K562 (cell line): ENCODE measurements around the gene VWF. TPM values are rescaled to one million over a fixed set of nuclear protein-coding genes. Genes with fewer than 3 reads are reported as not detected.

Source experiments
- ATAC-seq: fragments of 200-7000 bp; cut with Tn5 transposase; 3 replicates; pipeline ENCODE4 v1.9.1; 2020; ENCODE audit warnings: moderate library complexity
- BruUV-seq: library from RNA; stranded (reverse); fragments of 400-500 nt; replicated peaks from 2 replicates; lab custom pipeline; 2021; lab: Mats Ljungman, UMichigan
- CTCF ChIA-PET: fragments of 300-600 bp; formaldehyde crosslinking; extraction: SDS; loops from one replicate; lab custom pipeline; 2021; ENCODE audit warnings: low intra/inter-chr PET ratio; lab: Yijun Ruan, JAX
- POLR2A ChIA-PET: fragments of 300-600, 350-650 bp; sonication (Branson Sonifier 250); formaldehyde crosslinking; extraction: SDS; loops from one replicate; lab custom pipeline; 2021; ENCODE audit warnings: antibody characterized with exemption, inconsistent platforms; lab: Yijun Ruan, JAX
- DNase-seq, 4 experiments: peaks; one replicate each; pipeline versions ENCODE4 v3.0.0 to v3.0.0-alpha.2; 2011 to 2018; ENCODE audit warnings: low spot score in 3 of 4, mixed read lengths in 3 of 4; ENCODE audit errors: extremely low read depth in 1 of 4
- FAIRE-seq: peaks from 2 replicates; lab custom pipeline; 2011; peaks lifted over from hg19 to GRCh38; lab: Jason Lieb, UNC
- H2AFZ ChIP-seq: 2 replicates; pipeline ENCODE4 v1.6.0; 2011; ENCODE audit warnings: low read depth, low read length, control low read depth, inconsistent platforms
- H3K27ac ChIP-seq: fragments of 200-600 bp; 3 replicates; pipeline ENCODE4 v1.8.0; 2011; ENCODE audit warnings: low read depth, mild to moderate bottlenecking, control low read depth, inconsistent platforms, low read length, moderate library complexity, mixed read lengths; ENCODE audit errors: extremely low read depth
- H3K27me3 ChIP-seq, 2 experiments: fragments of 300-600 bp in 1 of 2; 2 replicates in 1 of 2; 3 replicates in 1 of 2; pipeline versions ENCODE4 v1.6.0 to v1.8.0; 2011; ENCODE audit warnings: inconsistent platforms in 2 of 2, low read length in 2 of 2, mild to moderate bottlenecking in 1 of 2, mixed read lengths in 1 of 2, moderate library complexity in 1 of 2; ENCODE audit not compliant: control insufficient read depth in 2 of 2, insufficient read depth in 2 of 2
- H3K36me3 ChIP-seq: fragments of 300-600 bp; 3 replicates; pipeline ENCODE4 v1.8.0; 2011; ENCODE audit warnings: mild to moderate bottlenecking, low read length, inconsistent platforms; ENCODE audit not compliant: control insufficient read depth, insufficient read depth
- H3K4me1 ChIP-seq, 2 experiments: fragments of 200-600 bp in 1 of 2; replicated peaks in 1 of 2; 2 replicates in 1 of 2; 3 replicates in 1 of 2; pipeline versions ENCODE4 v1.5.1 to v1.8.0; 2011; ENCODE audit warnings: inconsistent platforms in 2 of 2, low read length in 2 of 2, mild to moderate bottlenecking in 1 of 2, mixed read lengths in 1 of 2, moderate library complexity in 1 of 2; ENCODE audit not compliant: control insufficient read depth in 2 of 2, insufficient read depth in 2 of 2
- H3K4me2 ChIP-seq: 2 replicates; pipeline ENCODE4 v1.6.1; 2011; ENCODE audit warnings: low read length, control low read depth, inconsistent platforms, mixed read lengths; ENCODE audit not compliant: insufficient read depth
- H3K4me3 ChIP-seq: fragments of 200-600 bp; sonication (generic), shearing (Covaris generic); 2 replicates; pipeline ENCODE4 v1.5.1; 2016; ENCODE audit warnings: control low read depth, inconsistent platforms
- H3K79me2 ChIP-seq: fragments of 200-600 bp; 3 replicates; pipeline ENCODE4 v1.8.0; 2011; ENCODE audit warnings: low read length, inconsistent platforms; ENCODE audit not compliant: control insufficient read depth, insufficient read depth
- H3K9ac ChIP-seq, 2 experiments: 2 replicates each; pipeline versions ENCODE4 v1.6.0 to v1.6.1; 2011; ENCODE audit warnings: low read depth in 2 of 2, low read length in 2 of 2, control low read depth in 1 of 2, inconsistent platforms in 1 of 2, mild to moderate bottlenecking in 1 of 2, mixed read lengths in 1 of 2; ENCODE audit not compliant: insufficient read depth in 1 of 2
- H3K9me1 ChIP-seq: one replicate; pipeline ENCODE4 v1.6.0; 2011; ENCODE audit warnings: inconsistent platforms, mild to moderate bottlenecking, low read length, moderate library complexity; ENCODE audit not compliant: control insufficient read depth, insufficient read depth
- H3K9me3 ChIP-seq: replicated peaks from 2 replicates; pipeline ENCODE4 v1.5.1; 2011; ENCODE audit warnings: low read depth, low read length, inconsistent platforms; ENCODE audit not compliant: control insufficient read depth, insufficient read depth
- H4K20me1 ChIP-seq: replicated peaks from 2 replicates; pipeline ENCODE4 v1.6.1; 2011; ENCODE audit warnings: low read length, inconsistent platforms, mixed read lengths; ENCODE audit not compliant: control insufficient read depth, insufficient read depth
- CHCHD3 ChIP-seq: fragments of 250-450 bp; sonication (Bioruptor Pico); IDR thresholded peaks from 2 replicates; pipeline ENCODE4 v2.1.2; 2022; ENCODE audit warnings: mild to moderate bottlenecking
- GABPB2 ChIP-seq: fragments of 250-450 bp; sonication (Bioruptor Pico); conservative IDR thresholded peaks from 2 replicates; pipeline ENCODE4 v1.5.1; 2021; ENCODE audit warnings: mild to moderate bottlenecking
- MTA3 ChIP-seq: fragments of 450-650 bp; formaldehyde crosslinking; IDR thresholded peaks from 2 replicates; pipeline ENCODE4 v1.6.1; 2017; ENCODE audit warnings: mild to moderate bottlenecking, borderline replicate concordance
- PCBP1 ChIP-seq: fragments of 200-400 bp; formaldehyde crosslinking; IDR thresholded peaks from 2 replicates; pipeline ENCODE4 v1.6.1; 2018; ENCODE audit warnings: mild to moderate bottlenecking, low read depth, low read length; ENCODE audit not compliant: poor library complexity, severe bottlenecking
- PTTG1 ChIP-seq: fragments of 450-650 bp; IDR thresholded peaks from 2 replicates; pipeline ENCODE4 v1.6.1; 2016; ENCODE audit warnings: low read depth, mild to moderate bottlenecking, missing genetic modification characterization, missing compliant biosample characterization
- RBM17 ChIP-seq: fragments of 200-400 bp; formaldehyde crosslinking; IDR thresholded peaks from 2 replicates; pipeline ENCODE4 v1.6.1; 2017; ENCODE audit warnings: low read depth, mild to moderate bottlenecking, low read length, borderline replicate concordance
- TFE3 ChIP-seq: fragments of 450-650 bp; formaldehyde crosslinking; IDR thresholded peaks from 2 replicates; pipeline ENCODE4 v1.4.0; 2020; ENCODE audit warnings: mild to moderate bottlenecking, mixed read lengths
- ZBTB33 ChIP-seq: sonication (generic); formaldehyde crosslinking; IDR thresholded peaks from 2 replicates; pipeline ENCODE4 v1.8.1; 2023; ENCODE audit warnings: mild to moderate bottlenecking, missing genetic modification reagents
- ZBTB7A ChIP-seq: IDR thresholded peaks from 2 replicates; pipeline ENCODE4 v1.6.1; 2011; ENCODE audit warnings: low read depth, mild to moderate bottlenecking, low read length, moderate library complexity, borderline replicate concordance; ENCODE audit not compliant: control insufficient read depth
- WGBS: fragments of 100-300 bp; shearing (Covaris generic); methylation state at CpG from one replicate; pipeline ENCODE4 v1.1.6; 2016; ENCODE audit warnings: low coverage, mixed read lengths; ENCODE audit not compliant: insufficient coverage; ENCODE audit errors: missing lambda C conversion rate; 5-methylcytosine and 5-hydroxymethylcytosine counted together
- in situ Hi-C: fragments of 300-500 bp; cut with MboI; formaldehyde crosslinking; loops from 4 replicates; pipeline ENCODE4 v1.15.0; 2018; ENCODE audit warnings: inconsistent platforms, mixed read lengths
- intact Hi-C: fragments of 100-400 bp; cut with micrococcal nuclease; formaldehyde crosslinking; loops from 2 replicates; pipeline ENCODE4 v1.14.2; 2022
- polyA plus RNA-seq, 8 experiments: library from polyadenylated mRNA; depleted of rRNA in 4 of 8; stranded (reverse) in 5 of 8; unstranded in 3 of 8; fragments of >200 nt; fragmentation: Nextera tagmentation in 2 of 8; fragmentation: Illumina TruSeq in 1 of 8; extraction: Ambion mirVana in 2 of 8; extraction: Trizol in 1 of 8; gene quantifications; 2 replicates each; pipeline versions ENCODE4 v1.2.1 to v1.2.3, GENCODE V29; 2011 to 2014; ENCODE audit warnings: inconsistent platforms in 1 of 8, missing spikeins in 1 of 8
- total RNA-seq, 7 experiments: library from RNA; depleted of rRNA in 6 of 7; stranded (reverse); fragments of >200 nt in 6 of 7; fragmentation: Illumina TruSeq in 2 of 7; extraction: Trizol in 2 of 7; gene quantifications; 2 replicates each; pipeline versions ENCODE4 v1.2.1 to v1.2.3, GENCODE V29; 2011 to 2021; ENCODE audit warnings: low replicate concordance in 1 of 7

VWF gene
- total and polyA plus RNA-seq, 9 of the 15 experiments (the other 6 are each of a cell fraction or from before 2014, with no cell fraction given): 0.53 TPM; not detected in 8

GRCh38 chr12:6158255-6158654 lies 33.8 kb upstream of the VWF start:
- ChIA-PET POLR2A (no interaction called here), CTCF (no interaction called here)
- Histone ChIP-seq H3K4me3 (no peak overlapping the region), H3K4me2 (no peak overlapping the region), H3K9me1 (no peaks in the 10 kb centered on the region), H3K9me3 (no peaks in the 10 kb centered on the region), H3K4me1 (peaks cover 0 to 19% of the 10 kb centered on the region in 2 experiments; a peak in 4 of 5 replicates), H3K27me3 (no peaks in the 10 kb centered on the region), H3K36me3 (no peaks in the 10 kb centered on the region), H3K27ac (no peak overlapping the region), H3K79me2 (no peaks in the 10 kb centered on the region), H2AFZ (peak overlapping the region; percentile 17; the same call in 1 of the 2 replicates), H4K20me1 (no peaks in the 10 kb centered on the region), H3K9ac (no peak overlapping the region)
- intact Hi-C loops: no loop called here
- 31% methylated on average over 2 of the region's 4 CpGs for WGBS
- FAIRE-seq: no peak
- no TSS peak for BruUV-seq
- TF ChIP-seq GABPB2 (CRISPR knock-in tag): no peak
- TF ChIP-seq MTA3: no peak
- no peak for TF ChIP-seq TFE3
- TF ChIP-seq CHCHD3: no peak
- TF ChIP-seq ZBTB33: no peak
- TF ChIP-seq PCBP1: no peak
- no peak for TF ChIP-seq RBM17
- TF ChIP-seq PTTG1 (tag): no peak
- no peak for TF ChIP-seq ZBTB7A
- no peak for ATAC-seq
- DNase-seq: no peak
- in situ Hi-C loops: no loop called here
